ENCODE measurements around the gene CHERP. TPM values are rescaled to one million over a fixed set of nuclear protein-coding genes. Genes with fewer than 3 reads are reported as not detected.

The CHERP gene
- polyA plus RNA-seq, 3 donors: 13.4 to 22.1 (median 14.5) TPM

Other genes with a start within 250 kb of the CHERP start
- 100 to 1,000 TPM in 1 of 3 donors, 10 to 100 TPM in 2; 16.4 to 136 (median 54.7) TPM for gene KLF2, start 217.6 kb downstream of the CHERP start, polyA plus RNA-seq
- gene EPS15L1, start 70.5 kb downstream of the CHERP start, polyA plus RNA-seq: 10 to 100 TPM; 12.9 to 28.0 (median 17.6) TPM
- gene CALR3, start 46.3 kb downstream of the CHERP start, polyA plus RNA-seq: not detected
- 1 to 10 TPM; 2.4 to 5.7 (median 3.5) TPM for gene C19orf44, start 46.0 kb downstream of the CHERP start, polyA plus RNA-seq
- 10 to 100 TPM; 17.1 to 26.3 (median 19.9) TPM for gene SLC35E1, start 30.0 kb upstream of the CHERP start, polyA plus RNA-seq
- 1 to 10 TPM; 3.0 to 6.2 (median 3.4) TPM for gene MED26, start 85.8 kb upstream of the CHERP start, polyA plus RNA-seq
- 10 to 100 TPM; 69.6 to 96.7 (median 79.3) TPM for gene SMIM7, start 117.7 kb upstream of the CHERP start, polyA plus RNA-seq
- 1 to 10 TPM in 2 of 3 donors, under 1 TPM in 1; 0.90 to 3.5 (median 2.7) TPM for gene TMEM38A, start 118.7 kb upstream of the CHERP start, polyA plus RNA-seq
- gene NWD1, start 177.4 kb upstream of the CHERP start, polyA plus RNA-seq: under 1 TPM; 0.06 to 0.60 (median 0.11) TPM